ENCODE data around the gene GMCL1.
"Not testable (repeated sequence)": the region's sequence is repeated elsewhere in the genome, so short reads cannot be mapped to it uniquely, and the experiment has no call there.

The GMCL1 gene

DNA sequence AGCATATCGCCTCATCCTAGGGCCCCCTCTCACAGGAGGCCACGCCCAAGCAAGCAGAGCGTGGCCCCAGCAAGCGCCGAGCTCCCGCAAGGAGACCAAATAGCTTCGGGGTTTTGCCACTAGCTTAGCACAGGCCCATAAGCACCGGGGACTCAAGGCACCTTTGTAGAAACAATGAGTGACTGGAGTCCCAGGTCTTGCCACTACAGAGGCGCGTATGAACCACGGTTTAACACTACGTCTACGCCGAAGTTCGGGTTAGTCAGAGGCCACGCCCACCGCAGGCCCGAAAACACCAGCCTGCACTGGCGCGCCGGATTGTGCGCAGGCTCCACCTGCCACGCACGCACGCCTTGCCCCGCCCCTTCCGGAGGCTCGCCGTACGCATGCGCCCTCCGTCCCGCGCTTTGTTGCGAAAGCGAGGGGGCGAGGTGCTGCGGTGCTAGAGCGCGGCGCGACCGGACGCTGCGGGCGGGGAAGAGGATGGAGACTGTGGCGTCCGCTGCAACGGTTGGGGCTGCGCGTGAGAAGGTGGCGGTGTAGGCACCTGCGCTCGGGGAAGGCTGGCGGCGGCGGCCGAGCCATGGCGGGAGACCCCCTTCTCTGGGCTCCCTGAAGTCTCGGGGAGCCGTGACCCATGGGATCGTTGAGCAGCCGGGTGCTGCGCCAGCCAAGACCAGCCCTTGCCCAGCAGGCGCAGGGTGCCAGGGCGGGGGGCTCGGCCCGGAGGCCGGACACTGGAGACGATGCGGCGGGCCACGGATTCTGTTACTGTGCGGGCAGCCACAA lies at the start of gene GMCL1:
GMCL1 (plus strand) TSS at position 405 of the 789 bp plus-strand sequence; CDS start at position 638, 233 bp downstream.
- peak; percentile 59 to 96 (median 93) for DNase-seq

DNA sequence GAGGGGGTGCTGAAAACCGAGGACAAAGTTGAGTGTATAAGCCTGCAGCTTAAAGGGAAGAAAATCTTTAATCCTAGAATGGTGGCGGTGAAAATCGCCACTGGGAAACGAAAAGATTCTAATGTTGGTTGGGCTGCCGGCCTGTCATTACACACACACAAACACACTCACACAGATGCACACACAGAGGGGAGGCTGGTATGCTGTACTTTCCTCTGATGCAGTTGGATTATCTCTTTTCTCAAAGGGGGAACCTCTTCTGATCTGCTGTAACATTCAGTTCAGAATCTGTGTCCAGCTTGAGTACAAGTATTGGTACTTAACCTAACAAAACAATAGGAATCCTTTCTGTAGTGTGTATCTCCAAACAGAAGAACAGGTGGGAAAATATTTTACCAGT lies 48.5 kb upstream of the GMCL1 start:
- no peak for DNase-seq

DNA sequence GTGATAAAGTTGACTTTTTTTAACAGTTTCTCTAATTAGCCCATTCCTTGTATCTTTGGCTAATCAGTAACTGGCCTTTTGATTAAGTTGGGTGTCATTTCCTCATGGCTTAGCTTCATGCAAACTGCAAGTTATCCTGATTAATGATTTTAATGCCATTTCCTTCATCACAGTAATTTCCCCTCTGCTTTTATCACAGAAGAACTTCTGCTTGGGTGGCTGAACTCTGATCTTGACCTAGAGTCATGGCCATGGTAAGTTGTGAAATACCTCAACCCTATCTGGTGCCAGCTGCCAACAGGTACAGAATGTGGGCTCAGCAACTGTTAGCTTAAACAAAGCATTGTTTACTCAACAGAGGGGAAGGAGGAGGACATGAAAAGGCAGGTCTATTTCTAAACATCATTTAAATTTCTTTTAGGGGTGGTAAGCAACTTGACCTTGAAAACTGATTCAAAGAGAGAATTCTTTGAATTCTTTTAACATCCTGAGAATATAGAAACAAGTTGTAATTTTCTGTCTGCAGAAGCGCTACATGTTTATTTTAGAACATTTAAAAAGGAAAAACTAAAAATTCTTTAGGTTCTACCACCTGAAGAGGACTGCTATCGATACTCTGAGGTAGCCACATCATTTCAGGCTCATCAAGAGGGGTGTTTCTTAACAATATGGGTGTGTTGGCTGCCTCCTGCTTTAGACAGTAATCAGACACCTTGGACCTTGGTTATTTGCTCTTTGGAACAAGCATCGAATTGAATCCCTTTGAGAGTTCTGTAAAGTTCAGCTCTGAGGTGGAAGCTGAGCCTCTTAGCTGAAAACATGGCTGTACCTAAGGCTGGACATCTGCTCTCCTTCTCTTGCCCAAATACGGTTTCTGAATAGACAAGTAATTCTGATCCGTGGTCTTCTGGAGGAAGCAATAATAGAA lies 47.9 kb upstream of the GMCL1 start:
- no peak for DNase-seq

GRCh38 chr2:69784228-69784627 lies 45.2 kb upstream of the GMCL1 start:
- DNase-seq = no peak

DNA sequence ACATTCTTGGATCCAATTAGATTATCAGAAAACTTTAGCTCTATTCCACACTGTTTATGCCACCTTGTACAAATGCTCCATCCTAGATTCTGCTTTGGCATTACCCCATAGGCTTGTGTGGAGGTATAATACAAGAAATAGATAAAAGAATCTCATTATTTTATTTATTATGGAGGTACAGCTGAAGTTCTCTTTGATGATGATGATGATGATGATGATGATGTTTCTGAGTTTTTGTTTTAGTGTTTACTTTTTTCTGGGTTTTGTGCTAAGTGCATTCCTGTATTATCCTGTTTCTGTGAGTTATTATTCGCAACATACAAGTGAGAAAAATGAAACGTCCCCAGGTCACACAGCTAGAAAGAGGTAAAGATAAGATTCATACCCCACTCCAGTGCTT lies 44.1 kb upstream of the GMCL1 start:
- DNase-seq = no peak

- DNase-seq = no peak
Measured at GRCh38 chr2:69786052-69786560, 43.4 kb upstream of the GMCL1 start.

DNA sequence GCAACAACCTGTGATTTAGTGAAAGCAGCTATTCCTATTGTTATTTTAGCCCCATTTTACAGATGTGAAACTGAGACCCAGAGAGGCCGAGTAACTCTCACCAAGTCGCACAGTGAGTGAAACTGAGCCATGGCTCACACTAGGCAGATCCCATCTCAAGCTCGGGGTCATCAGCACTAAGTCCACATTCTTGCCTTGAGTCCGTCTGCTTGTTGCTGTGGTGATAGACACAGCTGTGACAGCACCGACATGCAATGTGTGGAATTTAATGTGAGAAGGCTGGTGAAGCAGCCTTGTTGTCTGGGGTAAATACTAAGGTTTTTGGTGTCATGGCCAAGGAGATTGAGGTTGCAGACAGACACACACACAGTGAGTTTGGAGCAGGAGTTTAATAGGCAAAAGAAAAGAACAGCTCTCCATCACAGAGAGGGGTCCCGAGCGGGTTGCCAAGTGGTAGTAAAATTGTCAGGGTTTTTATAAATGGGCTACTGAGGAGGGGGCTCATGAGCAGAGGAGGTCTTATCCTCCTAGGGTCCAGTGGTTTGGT lies 40.2 kb upstream of the GMCL1 start:
- DNase-seq = no peak

GRCh38 chr2:69789772-69790600 lies 39.5 kb upstream of the GMCL1 start:
- peak in 2 of 14 donors; percentile 10 to 16 for DNase-seq

DNA sequence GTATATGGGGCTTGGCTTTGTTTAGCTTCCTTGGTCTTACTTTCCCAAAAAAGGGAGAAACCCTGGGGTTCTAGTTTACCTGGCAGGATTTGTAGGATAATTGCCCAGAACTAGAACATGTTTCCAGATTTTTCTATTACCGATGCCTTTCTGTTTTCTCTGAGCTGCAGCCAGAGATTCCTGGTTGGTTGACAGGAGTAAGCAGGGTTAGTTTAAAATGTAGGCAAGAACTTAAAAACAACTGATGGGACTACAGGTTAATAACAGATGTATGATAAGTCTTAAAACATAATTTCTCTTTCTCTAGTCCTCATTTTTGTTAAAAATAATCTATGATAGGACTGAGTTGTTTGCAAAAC lies 38.9 kb upstream of the GMCL1 start:
- no peak for DNase-seq

GRCh38 chr2:69791045-69791444 lies 38.4 kb upstream of the GMCL1 start:
- no peak for DNase-seq

DNA sequence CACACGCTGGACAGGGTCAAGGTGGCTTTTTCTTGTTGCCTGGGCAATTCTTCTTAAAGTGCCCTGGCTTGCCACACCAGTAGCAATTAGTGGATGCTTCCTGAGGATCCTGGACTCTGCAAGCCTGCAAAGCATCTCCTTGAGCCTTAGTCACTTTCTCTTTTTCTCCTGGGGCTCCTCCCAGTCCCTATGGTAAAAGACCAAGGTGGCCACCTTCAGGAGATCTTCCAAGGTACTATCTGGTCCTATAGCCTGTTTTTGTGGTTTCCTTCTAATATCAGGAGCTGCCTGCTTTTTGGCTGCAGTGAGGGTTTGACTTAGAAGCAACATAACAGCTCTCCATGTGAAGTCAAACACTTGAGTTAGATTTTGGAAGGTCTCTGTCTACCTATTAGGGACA lies 33.3 kb upstream of the GMCL1 start:
- DNase-seq = no peak

DNA sequence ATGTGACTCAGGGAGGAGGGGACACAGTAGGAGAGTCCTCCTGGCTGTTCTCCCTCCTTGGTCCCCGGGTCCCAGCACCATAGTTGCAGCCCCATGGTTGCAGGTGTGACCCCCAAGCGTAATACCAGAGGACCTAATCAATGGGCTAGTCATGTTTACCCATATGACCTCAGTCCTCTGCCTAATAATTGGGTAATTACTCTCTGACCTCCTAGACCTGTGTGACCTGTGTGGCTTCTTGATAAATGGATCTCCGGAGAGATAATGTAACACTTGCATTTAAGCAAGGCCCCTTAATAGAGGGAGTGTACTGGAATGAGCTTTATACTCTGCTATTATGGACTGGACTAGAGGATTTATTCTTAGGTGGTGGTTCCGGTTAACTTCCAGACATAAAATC lies 32.2 kb upstream of the GMCL1 start:
- DNase-seq = no peak

DNA sequence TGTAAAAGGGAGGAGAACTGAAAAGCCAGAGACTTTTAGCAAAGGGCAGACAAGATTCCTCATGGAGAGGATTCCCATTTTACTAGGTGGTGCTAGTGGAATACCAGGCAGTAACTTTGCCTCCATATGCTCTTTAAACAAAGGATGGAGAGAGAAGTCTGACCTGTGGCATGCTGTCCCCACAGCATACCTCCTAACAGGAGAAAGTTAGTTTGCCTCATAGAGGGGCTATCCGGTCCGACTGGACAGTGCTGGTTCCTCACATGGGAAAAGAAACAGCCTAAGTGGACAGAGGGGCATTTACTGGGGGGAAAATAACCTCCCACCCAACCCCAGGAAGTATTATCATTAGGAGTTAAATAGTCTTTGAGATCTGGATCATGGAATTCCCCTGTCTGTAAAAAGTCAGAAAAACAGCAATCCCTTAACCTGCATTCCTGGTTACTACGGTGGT lies 31.6 kb upstream of the GMCL1 start:
- DNase-seq = no peak

DNA sequence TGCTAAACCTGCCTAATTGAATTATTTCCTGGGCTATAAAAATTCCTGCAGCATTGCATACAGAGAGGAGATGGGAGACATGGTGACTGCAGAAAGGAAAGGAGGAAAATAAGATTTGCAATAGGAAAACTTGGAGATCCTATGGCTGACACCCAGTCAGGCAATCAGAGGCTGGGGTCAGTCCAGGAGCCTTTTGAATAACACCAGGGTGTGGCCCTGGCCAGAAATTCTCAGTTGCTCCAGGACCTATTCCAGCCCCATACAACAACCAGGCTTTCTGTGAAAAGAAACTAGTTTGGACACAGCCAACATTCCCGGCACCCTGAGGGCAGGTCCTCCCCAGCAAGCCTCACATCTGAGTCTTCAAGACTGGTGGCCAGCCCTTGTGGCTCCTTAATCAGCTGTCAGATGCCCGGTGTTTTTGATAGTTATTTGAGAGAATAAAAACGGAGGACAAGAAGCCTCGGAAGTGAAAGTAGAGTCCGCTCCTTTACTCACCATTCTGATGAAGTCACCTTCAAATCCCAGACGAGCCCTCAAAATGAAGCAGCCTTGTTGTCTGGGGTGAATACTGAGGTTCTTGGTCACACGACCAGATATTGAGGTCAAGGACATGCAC lies 31.1 kb upstream of the GMCL1 start:
- peak in 2 of 14 donors; percentile 5 to 9 for DNase-seq

GRCh38 chr2:69798909-69799526 lies 30.4 kb upstream of the GMCL1 start:
- DNase-seq = no peak

GRCh38 chr2:69801745-69802290 lies 27.6 kb upstream of the GMCL1 start:
- DNase-seq = no peak

- DNase-seq = not testable (repeated sequence)
Measured at GRCh38 chr2:69802781-69803367, 26.6 kb upstream of the GMCL1 start.

- no peak for DNase-seq
Measured at GRCh38 chr2:69804416-69804815, 25.0 kb upstream of the GMCL1 start.

GRCh38 chr2:69805887-69806286 lies 23.6 kb upstream of the GMCL1 start:
- DNase-seq = no peak

DNA sequence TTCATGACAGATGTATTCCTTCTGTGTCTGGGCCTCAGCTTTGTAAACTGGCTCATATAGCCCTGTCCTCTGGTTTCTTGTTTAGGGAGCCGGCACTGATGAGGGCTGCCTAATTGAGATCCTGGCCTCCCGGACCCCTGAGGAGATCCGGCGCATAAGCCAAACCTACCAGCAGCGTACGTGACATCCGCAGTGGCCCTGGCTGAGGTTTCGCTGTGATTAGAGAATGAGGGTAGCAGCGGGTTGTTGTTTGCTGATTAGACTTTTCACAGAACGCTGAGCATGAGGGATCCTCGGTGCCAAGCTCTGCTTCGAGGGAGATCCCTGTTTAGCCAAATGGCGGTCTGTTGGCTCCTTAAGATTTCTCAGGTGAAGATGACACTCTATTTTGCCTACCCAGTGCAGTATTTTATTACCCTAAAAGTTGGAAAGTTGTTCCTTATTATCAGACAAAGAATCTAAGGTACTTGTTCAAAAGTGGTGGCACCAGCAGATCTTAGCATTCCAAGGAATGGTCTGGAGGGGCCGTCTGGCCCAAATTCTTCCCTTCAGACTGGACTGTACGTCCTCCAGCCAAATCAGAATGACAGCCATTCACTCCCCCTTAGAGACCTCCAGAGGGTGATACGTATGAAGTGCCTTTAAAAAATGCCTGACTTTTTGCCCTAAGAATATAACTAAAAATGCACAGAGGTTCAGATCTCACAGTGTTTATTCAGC lies 21.5 kb upstream of the GMCL1 start:
- peak in 1 of 14 donors; percentile 57 for DNase-seq
